ENCODE results near the gene UCKL1. TPM values are rescaled to one million over a fixed set of nuclear protein-coding genes. Genes with fewer than 3 reads are reported as not detected.
A peak's percentile ranks its signal among the peaks of the same experiment; 100 is the strongest.

UCKL1 gene
- total RNA-seq, 4 donors from 2014 or later: 31.2 to 96.0 (median 50.0) TPM

GRCh38 chr20:63890616-63891015 is 65.6 kb downstream of the UCKL1 start:
- DNase-seq (ENCODE audit: low spot score in 2 of 2): no peak
- H3K27ac ChIP-seq: peak overlapping the region in 1 of 4 donors; percentile 56
- 71 to 79% methylated on average over 7 of the region's 7 CpGs for WGBS, 2 donors
- H3K4me3 ChIP-seq: no peak overlapping the region
- peaks cover 0 to 10% (median 4%) of the 10 kb centered on the region in 4 donors for H3K4me1 ChIP-seq
- TF ChIP-seq EP300 (IDR thresholded peaks at IDR 0.05): no peak
- TF ChIP-seq, protein P1, sequence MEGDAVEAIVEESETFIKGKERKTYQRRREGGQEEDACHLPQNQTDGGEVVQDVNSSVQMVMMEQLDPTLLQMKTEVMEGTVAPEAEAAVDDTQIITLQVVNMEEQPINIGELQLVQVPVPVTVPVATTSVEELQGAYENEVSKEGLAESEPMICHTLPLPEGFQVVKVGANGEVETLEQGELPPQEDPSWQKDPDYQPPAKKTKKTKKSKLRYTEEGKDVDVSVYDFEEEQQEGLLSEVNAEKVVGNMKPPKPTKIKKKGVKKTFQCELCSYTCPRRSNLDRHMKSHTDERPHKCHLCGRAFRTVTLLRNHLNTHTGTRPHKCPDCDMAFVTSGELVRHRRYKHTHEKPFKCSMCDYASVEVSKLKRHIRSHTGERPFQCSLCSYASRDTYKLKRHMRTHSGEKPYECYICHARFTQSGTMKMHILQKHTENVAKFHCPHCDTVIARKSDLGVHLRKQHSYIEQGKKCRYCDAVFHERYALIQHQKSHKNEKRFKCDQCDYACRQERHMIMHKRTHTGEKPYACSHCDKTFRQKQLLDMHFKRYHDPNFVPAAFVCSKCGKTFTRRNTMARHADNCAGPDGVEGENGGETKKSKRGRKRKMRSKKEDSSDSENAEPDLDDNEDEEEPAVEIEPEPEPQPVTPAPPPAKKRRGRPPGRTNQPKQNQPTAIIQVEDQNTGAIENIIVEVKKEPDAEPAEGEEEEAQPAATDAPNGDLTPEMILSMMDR (IDR thresholded peaks at IDR 0.05): no peak
- H3K9me3 ChIP-seq: no peaks in the 10 kb centered on the region
- H3K27me3 ChIP-seq: no peaks in the 10 kb centered on the region
- H3K36me3 ChIP-seq: peaks cover 0 to 69% (median 15%) of the 10 kb centered on the region in 3 donors

DNA sequence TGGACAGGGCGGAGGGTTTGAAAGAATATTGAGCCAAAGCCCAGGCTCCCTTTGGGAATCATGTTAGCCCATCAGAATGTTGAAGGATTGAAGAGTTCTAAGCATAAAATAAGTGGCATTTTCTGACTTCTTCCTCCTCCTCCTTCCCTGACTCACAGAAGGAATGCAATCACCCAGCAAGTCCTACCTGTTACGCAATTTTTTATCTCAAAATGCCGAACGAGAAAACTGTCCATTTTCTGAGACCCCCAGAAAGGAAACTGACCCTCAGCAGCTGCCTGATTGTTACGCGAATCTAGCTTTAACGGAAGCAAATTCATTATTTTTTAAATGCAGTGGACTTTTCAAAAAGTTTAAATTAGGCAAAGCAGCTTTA is 66.0 kb downstream of the UCKL1 start:
- Histone ChIP-seq H3K36me3 (peaks cover 0 to 73% (median 15%) of the 10 kb centered on the region in 3 donors), H3K9me3 (no peaks in the 10 kb centered on the region), H3K4me3 (no peak overlapping the region), H3K27me3 (no peaks in the 10 kb centered on the region), H3K4me1 (peaks cover 0 to 10% (median 4%) of the 10 kb centered on the region in 4 donors), H3K27ac (peak overlapping the region in 1 of 4 donors; percentile 56)
- DNase-seq (ENCODE audit: low spot score in 2 of 2): no peak
- WGBS, 2 donors: 91 to 93% methylated on average over 7 of the region's 7 CpGs
- TF ChIP-seq, protein P1 (IDR thresholded peaks at IDR 0.05): no peak
- TF ChIP-seq EP300 (IDR thresholded peaks at IDR 0.05): no peak
- TF ChIP-seq POLR2A (IDR thresholded peaks at IDR 0.05): no peak

Small RNAs within 50 kb of the gene (small RNA-seq; reads per million reads assigned to genes)
- gene MIR647 (not detected), gene MIR941-2 (not detected), gene MIR941-4 (not detected), gene MIR941-5 (not detected), gene RNU1-134P (not detected)

Other genes with a start within 250 kb of the UCKL1 start
- 10 to 100 TPM; 36.9 to 71.1 (median 50.9) TPM for gene ARFRP1, start 248.4 kb downstream of the UCKL1 start, total RNA-seq
- gene ZGPAT, start 248.4 kb downstream of the UCKL1 start, total RNA-seq: 10 to 100 TPM; 27.5 to 70.8 (median 40.9) TPM
- 10 to 100 TPM; 11.4 to 51.9 (median 17.6) TPM for gene LIME1, start 219.8 kb downstream of the UCKL1 start, total RNA-seq
- 100 to 1,000 TPM in 1 of 4 donors, 10 to 100 TPM in 3; 71.5 to 126 (median 72.5) TPM for gene SLC2A4RG, start 216.6 kb downstream of the UCKL1 start, total RNA-seq
- 10 to 100 TPM; 11.5 to 20.4 (median 12.6) TPM for gene ZBTB46, start 125.2 kb downstream of the UCKL1 start, total RNA-seq
- not detected for gene ABHD16B, start 94.9 kb downstream of the UCKL1 start, total RNA-seq
- 100 to 1,000 TPM; 108 to 122 (median 115) TPM for gene TPD52L2, start 91.1 kb downstream of the UCKL1 start, total RNA-seq
- 10 to 100 TPM; 30.6 to 40.2 (median 32.1) TPM for gene DNAJC5, start 61.3 kb downstream of the UCKL1 start, total RNA-seq
- 10 to 100 TPM in 2 of 4 donors, 1 to 10 TPM in 2; 8.3 to 18.3 (median 11.7) TPM for gene ZNF512B, start 13.5 kb upstream of the UCKL1 start, total RNA-seq
- gene SAMD10, start 23.2 kb upstream of the UCKL1 start, total RNA-seq: 1 to 10 TPM; 1.3 to 5.1 (median 2.8) TPM
- gene PRPF6, start 24.7 kb upstream of the UCKL1 start, total RNA-seq: 10 to 100 TPM; 70.5 to 77.0 (median 73.8) TPM
- 10 to 100 TPM in 1 of 4 donors, 1 to 10 TPM in 3; 1.7 to 14.4 (median 4.1) TPM for gene C20orf204, start 79.8 kb upstream of the UCKL1 start, total RNA-seq
- 10 to 100 TPM in 3 of 4 donors, 1 to 10 TPM in 1; 4.6 to 44.6 (median 21.4) TPM for gene SOX18, start 93.2 kb upstream of the UCKL1 start, total RNA-seq
- gene TCEA2, start 106.8 kb upstream of the UCKL1 start, total RNA-seq: 10 to 100 TPM; 45.6 to 62.9 (median 59.2) TPM
- gene RGS19, start 123.1 kb upstream of the UCKL1 start, total RNA-seq: 10 to 100 TPM; 12.9 to 35.7 (median 20.1) TPM
- gene OPRL1, start 123.7 kb upstream of the UCKL1 start, total RNA-seq: 1 to 10 TPM in 1 of 4 donors, under 1 TPM in 3; 0.21 to 1.5 (median 0.71) TPM
- 1 to 10 TPM in 1 of 4 donors, under 1 TPM in 2, not detected in 1; 0.59 to 1.3 (median 0.84) TPM for gene LKAAEAR1, start 128.0 kb upstream of the UCKL1 start, total RNA-seq
- not detected for gene NPBWR2, start 151.1 kb upstream of the UCKL1 start, total RNA-seq
- not detected for gene MYT1, start 208.0 kb upstream of the UCKL1 start, total RNA-seq